ENCODE data around the gene LLPH.

LLPH gene

DNA sequence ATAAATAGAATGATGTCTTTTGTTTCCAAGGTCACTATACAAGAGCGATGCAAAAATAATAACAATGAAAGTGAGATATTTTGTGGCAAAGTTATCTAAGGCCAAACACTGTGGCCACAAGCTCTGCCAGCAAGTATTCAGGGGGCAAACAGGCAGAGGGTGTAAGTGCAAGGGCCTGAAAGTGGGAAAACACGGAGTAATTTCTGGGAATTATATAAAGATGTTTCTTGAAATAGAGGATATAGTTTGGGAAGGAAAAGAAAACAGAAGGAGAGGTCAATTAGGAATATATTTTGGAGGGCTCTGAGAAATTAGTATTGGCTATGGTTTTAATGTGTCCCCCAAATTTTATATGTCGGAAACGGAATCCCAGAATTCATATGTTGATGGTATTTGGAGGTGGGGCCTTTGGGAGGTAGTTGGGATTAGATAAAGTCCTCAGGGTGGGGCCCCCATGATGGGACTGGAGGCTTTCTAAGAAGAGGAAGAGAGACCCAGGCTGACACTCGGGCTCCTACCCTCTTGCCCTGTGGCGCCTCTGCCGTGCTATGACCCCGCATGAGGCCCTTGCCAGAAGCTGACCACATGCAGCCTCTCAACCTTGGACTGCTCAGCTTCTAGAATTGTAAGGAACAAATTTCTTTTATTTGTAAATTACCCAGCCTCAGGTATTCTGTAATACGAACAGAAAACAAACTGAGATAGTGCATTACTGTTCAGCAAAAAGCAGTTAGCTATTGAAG, 60.0 kb downstream of the LLPH start:
- no peaks in the 10 kb centered on the region for H3K9me3 ChIP-seq (ENCODE audit: control insufficient read depth, insufficient read depth, low read depth, low read length)
- no peak overlapping the region for H3K27ac ChIP-seq (ENCODE audit: low read depth, low read length)
- H3K27me3 ChIP-seq (ENCODE audit: control insufficient read depth, insufficient read depth, low read length) = no peaks in the 10 kb centered on the region
- no peaks in the 10 kb centered on the region for H3K36me3 ChIP-seq (ENCODE audit: control insufficient read depth, insufficient read depth, low read length)
- H3K4me1 ChIP-seq (ENCODE audit: control insufficient read depth, insufficient read depth, low read length) = no peaks in the 10 kb centered on the region
- no peak overlapping the region for H3K9ac ChIP-seq (ENCODE audit: low read length)
- H3K4me3 ChIP-seq (ENCODE audit: low read depth, low read length) = no peak overlapping the region

DNA sequence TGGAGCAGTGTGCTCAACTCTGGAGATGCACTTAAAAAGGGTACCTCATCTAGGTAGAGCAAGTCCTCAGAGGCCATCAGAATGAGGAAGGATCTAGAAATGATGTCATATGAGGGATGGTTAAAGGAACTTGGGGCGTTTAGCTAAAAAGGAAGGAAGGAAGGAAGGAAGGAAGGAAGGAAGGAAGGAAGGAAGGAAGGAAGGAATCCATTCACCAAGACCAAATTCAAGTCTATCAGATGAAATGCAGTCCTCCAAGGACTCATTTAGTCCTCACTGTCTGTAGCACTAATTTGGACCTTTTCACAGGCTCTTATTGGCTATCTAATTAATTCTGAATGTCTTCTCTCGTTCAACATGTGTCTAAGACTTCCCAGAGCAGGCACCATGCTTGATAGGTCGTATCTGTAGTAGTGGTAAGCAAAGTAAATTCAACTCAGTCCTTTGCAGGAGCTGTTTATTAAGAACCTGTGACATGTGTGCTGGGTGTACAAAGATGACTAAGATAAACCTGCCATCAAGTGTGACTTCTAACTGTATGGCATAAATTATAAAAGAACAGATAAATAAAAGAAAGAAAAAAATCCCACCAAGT, 63.5 kb downstream of the LLPH start:
- Histone ChIP-seq H3K9me3 (ENCODE audit: control insufficient read depth, insufficient read depth, low read depth, low read length) (no peaks in the 10 kb centered on the region), H3K9ac (ENCODE audit: low read length) (no peak overlapping the region), H3K27ac (ENCODE audit: low read depth, low read length) (no peak overlapping the region), H3K4me3 (ENCODE audit: low read depth, low read length) (no peak overlapping the region), H3K27me3 (ENCODE audit: control insufficient read depth, insufficient read depth, low read length) (no peaks in the 10 kb centered on the region), H3K4me1 (ENCODE audit: control insufficient read depth, insufficient read depth, low read length) (peaks cover 16% of the 10 kb centered on the region; the same call in 1 of the 2 replicates), H3K36me3 (ENCODE audit: control insufficient read depth, insufficient read depth, low read length) (no peaks in the 10 kb centered on the region)
